ENCODE measurements around the gene ITPR3. TPM values are rescaled to one million over a fixed set of nuclear protein-coding genes. Genes with fewer than 3 reads are reported as not detected.

ITPR3 gene
- total and polyA plus RNA-seq, 4 donors = 0.49 to 2.8 (median 0.71) TPM

DNA sequence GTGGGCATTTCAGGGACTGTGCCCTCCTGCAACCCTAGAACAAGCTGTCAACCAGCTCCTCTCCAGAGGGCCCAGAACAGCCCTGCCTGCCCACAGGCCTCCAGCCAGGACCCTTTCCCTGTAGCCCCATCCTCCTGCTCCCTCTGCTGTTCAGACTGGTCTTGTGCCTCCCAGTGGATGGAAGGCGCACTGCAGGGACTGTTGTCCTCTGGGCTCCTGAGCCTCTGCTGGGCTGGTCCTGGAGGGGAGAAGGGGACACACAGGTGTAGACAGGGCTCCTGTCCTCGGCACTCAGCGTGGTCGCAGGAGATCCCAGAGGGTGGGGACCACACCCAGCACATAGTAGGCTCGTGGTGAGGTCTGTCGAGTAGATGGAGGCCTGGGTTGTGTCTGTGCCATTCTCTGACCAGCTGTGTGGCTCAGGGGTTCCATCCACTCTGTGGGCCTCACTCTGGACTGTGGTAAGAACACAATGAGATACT lies 11.5 kb downstream of the ITPR3 start:
- Histone ChIP-seq H3K9me3 (ENCODE audit: control insufficient read depth in 4 of 4, low read length in 3 of 4) (no peaks in the 10 kb centered on the region), H3K27ac (ENCODE audit: low read depth in 1 of 2, low read length in 2 of 2) (no peak overlapping the region), H3K9ac (ENCODE audit: low read depth in 1 of 2, low read length in 2 of 2) (no peak overlapping the region), H3K36me3 (ENCODE audit: control insufficient read depth in 4 of 4, insufficient read depth in 3 of 4, low read depth in 1 of 4, low read length in 3 of 4) (no peaks in the 10 kb centered on the region), H3K27me3 (ENCODE audit: control insufficient read depth in 4 of 4, insufficient read depth in 4 of 4, low read length in 3 of 4) (peaks cover 0 to 5% (median 4%) of the 10 kb centered on the region in 4 donors), H3K4me1 (ENCODE audit: control insufficient read depth in 4 of 4, insufficient read depth in 4 of 4, low read length in 3 of 4) (peaks cover 0 to 18% (median 9%) of the 10 kb centered on the region in 4 donors), H3K4me3 (ENCODE audit: low read depth in 1 of 3, low read length in 3 of 3) (no peak overlapping the region)
- peak in 1 of 2 donors; percentile 54 for TF ChIP-seq RAD21 (IDR thresholded peaks at IDR 0.05)
- TF ChIP-seq, protein P1, sequence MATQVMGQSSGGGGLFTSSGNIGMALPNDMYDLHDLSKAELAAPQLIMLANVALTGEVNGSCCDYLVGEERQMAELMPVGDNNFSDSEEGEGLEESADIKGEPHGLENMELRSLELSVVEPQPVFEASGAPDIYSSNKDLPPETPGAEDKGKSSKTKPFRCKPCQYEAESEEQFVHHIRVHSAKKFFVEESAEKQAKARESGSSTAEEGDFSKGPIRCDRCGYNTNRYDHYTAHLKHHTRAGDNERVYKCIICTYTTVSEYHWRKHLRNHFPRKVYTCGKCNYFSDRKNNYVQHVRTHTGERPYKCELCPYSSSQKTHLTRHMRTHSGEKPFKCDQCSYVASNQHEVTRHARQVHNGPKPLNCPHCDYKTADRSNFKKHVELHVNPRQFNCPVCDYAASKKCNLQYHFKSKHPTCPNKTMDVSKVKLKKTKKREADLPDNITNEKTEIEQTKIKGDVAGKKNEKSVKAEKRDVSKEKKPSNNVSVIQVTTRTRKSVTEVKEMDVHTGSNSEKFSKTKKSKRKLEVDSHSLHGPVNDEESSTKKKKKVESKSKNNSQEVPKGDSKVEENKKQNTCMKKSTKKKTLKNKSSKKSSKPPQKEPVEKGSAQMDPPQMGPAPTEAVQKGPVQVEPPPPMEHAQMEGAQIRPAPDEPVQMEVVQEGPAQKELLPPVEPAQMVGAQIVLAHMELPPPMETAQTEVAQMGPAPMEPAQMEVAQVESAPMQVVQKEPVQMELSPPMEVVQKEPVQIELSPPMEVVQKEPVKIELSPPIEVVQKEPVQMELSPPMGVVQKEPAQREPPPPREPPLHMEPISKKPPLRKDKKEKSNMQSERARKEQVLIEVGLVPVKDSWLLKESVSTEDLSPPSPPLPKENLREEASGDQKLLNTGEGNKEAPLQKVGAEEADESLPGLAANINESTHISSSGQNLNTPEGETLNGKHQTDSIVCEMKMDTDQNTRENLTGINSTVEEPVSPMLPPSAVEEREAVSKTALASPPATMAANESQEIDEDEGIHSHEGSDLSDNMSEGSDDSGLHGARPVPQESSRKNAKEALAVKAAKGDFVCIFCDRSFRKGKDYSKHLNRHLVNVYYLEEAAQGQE (IDR thresholded peaks at IDR 0.05) = no peak
- TF ChIP-seq, protein P2, sequence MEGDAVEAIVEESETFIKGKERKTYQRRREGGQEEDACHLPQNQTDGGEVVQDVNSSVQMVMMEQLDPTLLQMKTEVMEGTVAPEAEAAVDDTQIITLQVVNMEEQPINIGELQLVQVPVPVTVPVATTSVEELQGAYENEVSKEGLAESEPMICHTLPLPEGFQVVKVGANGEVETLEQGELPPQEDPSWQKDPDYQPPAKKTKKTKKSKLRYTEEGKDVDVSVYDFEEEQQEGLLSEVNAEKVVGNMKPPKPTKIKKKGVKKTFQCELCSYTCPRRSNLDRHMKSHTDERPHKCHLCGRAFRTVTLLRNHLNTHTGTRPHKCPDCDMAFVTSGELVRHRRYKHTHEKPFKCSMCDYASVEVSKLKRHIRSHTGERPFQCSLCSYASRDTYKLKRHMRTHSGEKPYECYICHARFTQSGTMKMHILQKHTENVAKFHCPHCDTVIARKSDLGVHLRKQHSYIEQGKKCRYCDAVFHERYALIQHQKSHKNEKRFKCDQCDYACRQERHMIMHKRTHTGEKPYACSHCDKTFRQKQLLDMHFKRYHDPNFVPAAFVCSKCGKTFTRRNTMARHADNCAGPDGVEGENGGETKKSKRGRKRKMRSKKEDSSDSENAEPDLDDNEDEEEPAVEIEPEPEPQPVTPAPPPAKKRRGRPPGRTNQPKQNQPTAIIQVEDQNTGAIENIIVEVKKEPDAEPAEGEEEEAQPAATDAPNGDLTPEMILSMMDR (IDR thresholded peaks at IDR 0.05; ENCODE audit: low read depth, low read length, missing input control) = peak; percentile 36
- 43% methylated on average over 6 of the region's 6 CpGs for WGBS
- peak; percentile 57 for DNase-seq (ENCODE audit: low spot score)

DNA sequence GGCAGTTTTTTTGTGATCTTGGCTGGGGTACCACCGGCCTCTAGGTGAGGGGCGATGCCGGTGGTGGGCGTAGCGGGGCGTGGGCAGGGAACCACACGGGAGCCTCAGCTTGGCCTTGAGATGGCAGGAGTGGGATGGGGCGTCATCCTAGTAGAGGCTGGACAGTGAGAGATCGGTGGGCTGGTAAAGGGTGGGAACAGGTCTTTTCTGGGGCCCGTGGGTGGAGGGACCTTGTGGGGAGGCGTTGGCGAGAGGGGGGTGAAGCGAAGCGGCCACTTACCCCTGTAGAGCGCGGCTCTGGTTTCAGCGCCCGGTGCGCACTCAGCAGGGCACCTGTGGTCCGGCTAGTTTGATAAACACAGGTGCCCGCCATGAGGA lies 12.0 kb downstream of the ITPR3 start:
- no peak overlapping the region for H3K27ac ChIP-seq (ENCODE audit: low read depth in 1 of 2, low read length in 2 of 2)
- no peak overlapping the region for H3K9ac ChIP-seq (ENCODE audit: low read depth in 1 of 2, low read length in 2 of 2)

More for the DNA sequence above, 12.0 kb downstream of the ITPR3 start:
- H3K4me3 ChIP-seq (ENCODE audit: low read depth in 1 of 3, low read length in 3 of 3) = peak overlapping the region in 1 of 3 donors; percentile 44
- H3K27me3 ChIP-seq (ENCODE audit: control insufficient read depth in 4 of 4, insufficient read depth in 4 of 4, low read length in 3 of 4) = peaks cover 0 to 5% (median 4%) of the 10 kb centered on the region in 4 donors
- peaks cover 0 to 18% (median 9%) of the 10 kb centered on the region in 4 donors for H3K4me1 ChIP-seq (ENCODE audit: control insufficient read depth in 4 of 4, insufficient read depth in 4 of 4, low read length in 3 of 4)
- DNase-seq (ENCODE audit: low spot score) = no peak
- H3K36me3 ChIP-seq (ENCODE audit: control insufficient read depth in 4 of 4, insufficient read depth in 3 of 4, low read depth in 1 of 4, low read length in 3 of 4) = no peaks in the 10 kb centered on the region
- WGBS = 25% methylated on average over 21 of the region's 21 CpGs
- TF ChIP-seq RXRA (IDR thresholded peaks at IDR 0.05) = no peak
- TF ChIP-seq, protein P2 (IDR thresholded peaks at IDR 0.05; ENCODE audit: low read depth, low read length, missing input control) = no peak
- no peak for TF ChIP-seq HNF4G (IDR thresholded peaks at IDR 0.05)
- TF ChIP-seq FOXA1 (IDR thresholded peaks at IDR 0.05) = no peak
- no peak for TF ChIP-seq GABPA (IDR thresholded peaks at IDR 0.05 in 1 of 2, conservative IDR thresholded peaks at IDR 0.05 in 1 of 2)
- no peak for TF ChIP-seq TAF1 (conservative IDR thresholded peaks at IDR 0.05)
- H3K9me3 ChIP-seq (ENCODE audit: control insufficient read depth in 4 of 4, low read length in 3 of 4) = no peaks in the 10 kb centered on the region
